GOT3 (cell line): ENCODE measurements around the gene TXNL4B.
A peak's percentile ranks its signal among the peaks of the same experiment; 100 is the strongest.

Experiments used
- DNase-seq: peaks from one replicate; lab custom pipeline; 2025; ENCODE audit warnings: mixed read lengths; lab: John Stamatoyannopoulos, UW

TXNL4B gene

GRCh38 chr16:72093448-72094265 is at the start of gene TXNL4B, which contains the start of gene DHX38:
Gene TXNL4B, minus strand, starts transcription at chr16:72093620. Its CDS starts 2,871 bp downstream, at chr16:72090749.
Gene DHX38, plus strand, starts transcription at chr16:72093847. Its CDS starts 2,311 bp downstream, at chr16:72096158.
- DNase-seq = peak; percentile 77

- no peak for DNase-seq
Observed at GRCh38 chr16:72142476-72142875, 49.1 kb upstream of the TXNL4B start.

GRCh38 chr16:72139908-72140307 is 46.5 kb upstream of the TXNL4B start:
- no peak for DNase-seq

GRCh38 chr16:72138064-72138572 is 44.7 kb upstream of the TXNL4B start:
- no peak for DNase-seq

- no peak for DNase-seq
Observed at GRCh38 chr16:72137380-72138063, 44.1 kb upstream of the TXNL4B start.

GRCh38 chr16:72134507-72134906 is 41.1 kb upstream of the TXNL4B start:
- no peak for DNase-seq

- DNase-seq = no peak
Observed at GRCh38 chr16:72132726-72133125, 39.3 kb upstream of the TXNL4B start.

- no peak for DNase-seq
Observed at GRCh38 chr16:72131036-72131435, 37.6 kb upstream of the TXNL4B start.

GRCh38 chr16:72129976-72130656 is 36.7 kb upstream of the TXNL4B start:
- no peak for DNase-seq

GRCh38 chr16:72128701-72129100 is 35.3 kb upstream of the TXNL4B start:
- no peak for DNase-seq

- no peak for DNase-seq
Observed at GRCh38 chr16:72126429-72126765, 33.0 kb upstream of the TXNL4B start.

GRCh38 chr16:72125635-72126428 is 32.4 kb upstream of the TXNL4B start:
- DNase-seq = no peak

- DNase-seq = no peak
Observed at GRCh38 chr16:72124761-72125634, 31.6 kb upstream of the TXNL4B start.

- no peak for DNase-seq
Observed at GRCh38 chr16:72124148-72124547, 30.7 kb upstream of the TXNL4B start.

- DNase-seq = no peak
Observed at GRCh38 chr16:72123426-72123825, 30.0 kb upstream of the TXNL4B start.

GRCh38 chr16:72122916-72123315 is 29.5 kb upstream of the TXNL4B start:
- no peak for DNase-seq

- no peak for DNase-seq
Observed at GRCh38 chr16:72122308-72122707, 28.9 kb upstream of the TXNL4B start.

- no peak for DNase-seq
Observed at GRCh38 chr16:72120026-72120425, 26.6 kb upstream of the TXNL4B start.

GRCh38 chr16:72113616-72113945 is 20.2 kb upstream of the TXNL4B start:
- DNase-seq = no peak

GRCh38 chr16:72112906-72113615 is 19.6 kb upstream of the TXNL4B start:
- no peak for DNase-seq
